ENCODE measurements around the gene ASCC2. TPM values are rescaled to one million over a fixed set of nuclear protein-coding genes. Genes with fewer than 3 reads are reported as not detected.

ASCC2 gene
- total RNA-seq, 1 experiment from 2014 or later = 18.6 TPM

DNA sequence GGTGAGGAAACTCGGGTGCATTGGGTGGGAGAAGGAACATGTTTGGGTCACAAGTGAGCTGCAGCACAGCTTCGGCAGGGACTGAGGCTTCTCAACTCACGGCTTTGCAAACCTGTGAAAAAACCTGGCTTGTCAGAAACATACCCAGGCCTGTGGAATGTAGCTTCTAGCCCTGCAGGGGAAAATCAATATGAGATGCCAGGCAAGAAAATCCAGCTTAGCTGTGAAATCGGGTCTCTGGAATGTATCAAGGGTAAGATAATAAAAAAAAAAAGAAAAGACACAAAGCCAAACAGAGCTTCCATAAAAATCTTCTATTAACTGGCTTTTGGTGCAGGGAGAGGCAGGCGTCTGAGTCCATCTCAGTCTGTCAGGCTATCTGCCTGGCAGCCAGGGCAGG, 42.4 kb downstream of the ASCC2 start:
- DNase-seq (ENCODE audit: extremely low read depth, low read depth) = no peak

DNA sequence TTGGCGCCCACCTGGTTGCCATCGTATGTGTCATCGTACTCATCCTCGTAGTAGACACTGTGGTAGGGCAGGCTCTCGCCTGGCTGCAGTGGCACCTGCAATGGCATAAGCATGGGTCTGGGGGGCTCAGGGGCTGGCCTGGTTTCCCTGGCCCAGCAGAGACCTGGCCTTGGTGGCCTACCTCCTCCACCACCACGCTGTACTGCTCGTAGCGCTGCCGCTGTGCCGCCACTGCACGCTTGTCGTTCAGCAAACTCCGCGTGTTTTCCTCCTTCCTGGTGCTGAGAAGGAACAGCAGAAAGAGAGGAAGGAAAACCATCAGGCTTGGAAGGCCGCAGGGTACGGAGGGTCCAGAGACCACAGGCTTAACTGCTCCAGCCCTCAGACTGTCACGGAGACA, 44.7 kb downstream of the ASCC2 start:
- DNase-seq (ENCODE audit: extremely low read depth, low read depth) = no peak

DNA sequence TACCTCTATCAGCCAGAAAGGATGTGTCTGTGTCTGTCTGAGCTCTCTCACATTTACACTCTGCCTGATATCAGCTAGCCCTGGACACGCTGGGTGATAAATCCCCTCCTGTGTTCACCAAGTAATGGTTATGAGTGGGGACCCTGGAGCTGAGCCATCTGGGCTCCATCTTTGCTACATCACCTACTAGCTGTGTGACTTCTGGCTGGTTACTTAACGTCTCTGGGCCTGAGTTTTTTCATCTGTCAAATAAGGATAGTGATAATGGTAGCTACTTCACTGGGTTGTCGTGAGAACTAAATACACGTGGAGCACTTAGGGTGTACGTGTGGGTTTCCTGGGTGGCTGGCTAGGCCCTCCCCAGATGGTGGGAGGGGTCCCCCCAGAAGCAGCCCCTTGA, 48.0 kb downstream of the ASCC2 start:
- no peak for DNase-seq (ENCODE audit: extremely low read depth, low read depth)

DNA sequence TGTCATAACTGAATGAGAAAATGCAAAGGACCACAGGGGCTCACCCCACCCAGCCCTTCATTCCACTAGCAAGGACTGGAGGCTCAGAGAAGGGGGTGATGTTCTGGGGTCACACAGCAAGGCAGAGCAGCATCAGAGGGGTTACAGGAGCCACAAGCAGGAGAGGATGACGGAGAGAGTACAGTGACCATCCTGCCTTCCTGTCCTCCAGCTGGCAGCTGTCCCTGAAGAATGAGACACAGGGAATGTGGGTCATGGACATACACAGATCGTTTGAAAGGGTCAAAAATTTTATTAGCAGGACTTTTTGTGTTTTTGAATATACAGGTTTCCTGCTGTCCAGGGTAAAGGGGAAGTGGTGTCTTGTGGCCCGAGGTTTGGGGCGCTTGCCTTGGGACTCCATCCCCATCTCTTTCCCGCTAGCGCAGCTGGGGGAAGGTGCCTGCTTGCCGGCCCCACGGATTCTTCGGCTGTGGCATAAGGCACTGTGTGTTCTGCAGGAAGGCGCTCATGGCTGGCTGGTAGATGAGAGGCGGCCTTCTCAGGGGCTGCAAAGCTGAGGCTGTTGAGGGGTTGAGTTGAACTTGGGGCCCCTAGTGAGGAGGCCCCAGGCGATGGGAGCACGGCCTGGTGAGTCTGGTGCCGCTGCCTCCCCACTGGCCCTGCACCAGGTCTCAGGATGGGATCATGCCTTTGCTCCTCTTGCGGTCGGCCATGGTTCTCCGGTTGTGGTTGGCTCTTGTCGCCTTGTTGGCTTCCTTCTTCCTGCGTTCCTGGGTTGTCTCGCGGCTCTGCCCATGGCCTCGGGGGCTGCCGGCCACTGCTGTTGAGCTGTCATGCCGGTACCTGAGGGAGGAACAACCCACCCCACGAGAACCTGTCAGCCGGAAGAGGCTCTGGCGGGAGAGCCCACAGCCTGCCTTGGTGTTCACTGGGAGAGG, 49.5 kb downstream of the ASCC2 start:
- no peak for DNase-seq (ENCODE audit: extremely low read depth, low read depth)

DNA sequence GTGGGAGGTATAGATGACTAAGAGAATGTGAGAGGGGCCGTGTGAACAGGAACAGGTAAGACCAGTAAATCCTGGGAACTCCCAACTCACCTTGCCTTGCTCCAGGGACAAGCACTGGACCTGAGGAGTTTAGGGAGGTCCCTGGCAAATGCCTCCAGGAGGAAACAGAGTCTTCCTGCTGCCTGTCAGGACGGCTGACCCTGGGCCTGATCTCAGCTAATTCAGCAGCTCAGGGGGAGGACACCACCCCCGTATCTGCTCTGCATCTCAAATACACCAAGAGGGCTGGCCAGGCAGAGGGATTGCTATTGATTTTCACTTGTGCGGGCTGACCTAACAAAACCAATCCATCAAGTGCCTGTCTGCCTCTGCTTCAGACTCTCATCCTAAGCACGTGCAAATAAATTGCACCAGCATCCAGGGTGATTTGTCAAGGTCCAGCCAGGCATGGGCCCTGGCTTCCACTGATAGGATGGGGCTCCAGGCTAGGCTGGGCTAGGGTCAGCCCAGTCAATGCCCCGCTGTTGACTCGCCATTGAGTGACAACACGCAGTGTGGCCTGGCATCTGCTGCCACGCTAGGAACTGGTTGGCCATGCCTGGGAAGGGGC, 50.6 kb downstream of the ASCC2 start:
- no peak for DNase-seq (ENCODE audit: extremely low read depth, low read depth)

DNA sequence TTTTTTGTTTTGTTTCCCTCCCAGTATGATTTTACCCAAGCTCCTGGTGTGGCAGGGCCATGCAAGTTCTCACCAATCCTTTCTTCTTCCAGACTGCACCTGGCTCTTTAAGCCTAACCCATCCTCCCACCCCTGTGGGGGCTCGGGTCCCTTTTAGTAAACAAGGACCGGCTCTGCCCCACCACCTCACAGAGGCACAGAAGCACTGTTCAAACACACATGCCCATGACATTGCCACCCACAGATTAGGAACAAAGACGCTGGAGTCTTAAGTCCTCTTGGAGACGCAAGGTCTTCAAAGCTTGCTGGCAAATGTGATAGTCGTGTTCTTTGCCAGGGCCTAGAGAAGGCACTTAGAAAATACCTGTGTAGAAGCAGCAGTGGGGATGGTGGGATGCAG, 52.0 kb downstream of the ASCC2 start:
- no peak for DNase-seq (ENCODE audit: extremely low read depth, low read depth)

DNA sequence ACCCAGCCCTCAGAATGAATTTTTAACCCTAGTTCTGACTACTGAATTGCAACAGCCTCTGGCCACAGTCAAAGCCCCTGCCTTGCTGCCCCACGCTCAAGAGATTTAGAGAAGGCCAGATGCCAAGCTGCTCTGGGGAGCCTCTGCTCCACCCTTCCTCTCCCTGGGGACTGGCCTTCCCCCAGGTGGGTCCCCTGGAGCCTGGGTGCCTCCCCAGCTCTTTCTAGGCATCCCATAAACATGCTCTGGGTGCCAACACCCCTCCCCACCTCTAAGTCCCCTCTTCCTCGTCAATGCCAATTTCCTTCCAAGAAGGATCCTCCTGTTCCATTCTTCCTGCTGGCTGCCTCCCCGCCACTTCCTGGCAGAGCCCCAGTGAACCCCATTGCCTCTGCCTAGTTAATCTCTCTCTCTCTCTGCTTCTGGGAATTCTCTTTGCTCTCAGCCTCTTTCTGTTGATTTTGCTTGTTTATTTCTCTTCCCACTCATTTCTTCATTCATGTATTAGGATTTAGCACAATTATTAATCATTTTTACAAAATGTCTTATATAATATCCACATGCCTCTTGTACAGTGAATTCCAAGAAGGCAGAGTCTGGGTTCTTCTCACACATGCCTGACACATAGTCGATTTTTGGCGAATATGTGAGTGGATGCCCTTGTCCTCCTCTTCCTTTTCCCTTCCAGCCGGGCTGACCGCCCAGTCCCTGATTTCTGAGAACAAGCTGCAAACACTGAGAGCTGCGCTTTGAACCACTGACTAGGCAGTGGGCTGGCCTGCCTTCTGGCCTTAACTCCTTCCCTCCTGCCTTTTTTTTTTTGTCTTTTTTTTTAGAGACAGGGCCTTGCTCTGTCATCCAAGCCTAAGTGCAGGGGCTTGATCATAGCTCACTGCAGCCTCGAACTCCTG, 53.4 kb downstream of the ASCC2 start:
- no peak for DNase-seq (ENCODE audit: extremely low read depth, low read depth)

DNA sequence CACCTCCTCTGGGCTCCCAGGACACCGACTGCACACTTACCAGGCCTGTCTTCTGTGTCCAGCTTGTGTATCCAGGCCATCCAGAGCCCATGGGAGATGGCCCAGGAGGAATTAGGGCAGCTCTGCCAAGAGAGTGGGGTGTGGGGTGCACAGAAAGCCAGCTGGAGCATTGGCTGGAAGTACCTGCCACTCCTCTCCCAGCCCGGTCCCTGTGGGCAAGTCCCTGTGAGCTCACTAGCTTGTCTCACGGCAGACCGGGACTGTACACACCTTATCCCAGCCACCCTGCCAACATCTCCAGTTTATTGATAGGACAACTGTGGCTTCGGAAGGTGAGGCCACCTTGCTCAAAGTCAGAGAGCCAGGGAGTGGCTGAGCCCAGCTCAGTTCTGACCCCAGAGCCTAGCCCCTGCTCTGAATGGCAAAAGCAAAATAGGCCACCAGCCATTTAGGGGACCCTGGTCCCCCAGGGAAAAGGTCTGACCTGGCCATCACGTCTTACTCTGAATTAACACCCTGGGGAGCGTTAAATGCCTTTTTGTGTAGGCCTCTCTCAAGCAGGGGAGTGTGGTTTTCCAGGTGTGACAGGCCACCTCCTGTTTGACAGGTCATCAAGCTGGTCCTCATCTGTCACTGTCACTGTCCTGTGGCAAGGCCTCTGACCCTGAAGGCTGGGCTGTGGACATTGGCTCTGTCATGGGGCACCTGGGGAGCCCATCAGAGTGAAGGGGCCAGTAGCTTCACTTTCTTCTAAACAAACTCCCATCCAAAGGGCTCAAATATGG, 55.8 kb downstream of the ASCC2 start:
- DNase-seq (ENCODE audit: extremely low read depth, low read depth) = no peak

DNA sequence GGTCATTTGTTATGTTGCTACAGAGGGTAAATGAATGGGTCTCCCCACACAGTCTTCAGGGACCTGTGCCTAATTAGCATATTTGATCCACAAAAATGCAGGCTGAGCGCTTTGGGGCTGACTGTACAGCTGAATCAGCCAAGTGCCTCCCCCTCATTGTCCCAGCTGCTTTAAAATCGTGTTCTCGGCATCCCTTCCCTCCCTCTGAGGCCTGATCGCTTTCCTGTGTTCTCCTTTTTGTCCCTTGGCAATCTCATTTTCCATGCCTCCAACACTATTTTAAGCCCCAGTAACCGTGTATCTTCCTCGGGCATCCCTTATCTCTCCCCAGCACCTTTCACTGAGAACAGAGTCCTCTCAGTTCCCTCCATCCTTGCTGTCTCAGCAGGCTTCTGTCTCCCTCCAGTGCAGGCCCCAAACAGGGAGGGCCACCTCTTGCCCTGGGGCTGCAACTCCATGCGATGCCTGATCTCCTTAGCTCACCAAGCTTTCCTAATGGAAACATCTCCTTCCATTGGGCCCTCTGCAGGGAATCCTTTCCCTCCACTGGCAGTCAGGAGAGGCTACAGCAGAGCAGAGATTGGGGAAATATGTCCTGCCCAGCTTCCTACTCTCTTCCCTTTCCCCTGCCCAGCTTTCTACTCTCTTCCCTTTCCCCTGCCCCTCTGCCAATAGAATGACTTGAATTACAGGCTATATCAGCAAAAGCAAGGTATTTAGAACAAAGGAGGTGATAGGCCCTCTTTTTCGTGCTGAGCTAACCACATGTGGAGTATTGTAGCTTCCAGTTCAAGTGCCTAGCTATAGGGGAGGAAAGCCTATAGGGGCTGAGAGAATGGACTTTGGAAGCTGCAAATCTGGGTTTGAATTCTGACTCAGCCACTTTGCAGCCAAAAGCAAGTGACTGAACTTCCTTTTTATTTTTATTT, 57.1 kb downstream of the ASCC2 start:
- no peak for DNase-seq (ENCODE audit: extremely low read depth, low read depth)

DNA sequence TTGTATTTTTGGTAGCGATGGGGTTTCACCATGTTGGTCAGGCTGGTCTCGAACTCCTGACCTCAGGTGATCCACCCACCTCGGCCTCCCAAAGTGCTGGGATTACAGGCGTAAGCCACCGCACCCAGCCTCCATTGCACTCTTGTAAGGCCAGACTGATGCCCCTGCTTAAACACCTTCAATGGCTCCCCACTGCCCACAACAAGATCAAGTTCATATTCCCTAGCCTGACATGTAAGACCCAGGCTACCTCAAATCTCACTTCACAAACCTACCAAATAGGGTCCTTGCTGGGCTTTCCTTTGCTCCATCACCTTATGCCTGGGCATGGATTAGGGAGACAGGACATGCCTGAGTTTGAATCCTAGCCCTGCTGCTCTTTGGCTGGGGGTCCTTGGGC, 57.9 kb downstream of the ASCC2 start:
- no peak for DNase-seq (ENCODE audit: extremely low read depth, low read depth)

DNA sequence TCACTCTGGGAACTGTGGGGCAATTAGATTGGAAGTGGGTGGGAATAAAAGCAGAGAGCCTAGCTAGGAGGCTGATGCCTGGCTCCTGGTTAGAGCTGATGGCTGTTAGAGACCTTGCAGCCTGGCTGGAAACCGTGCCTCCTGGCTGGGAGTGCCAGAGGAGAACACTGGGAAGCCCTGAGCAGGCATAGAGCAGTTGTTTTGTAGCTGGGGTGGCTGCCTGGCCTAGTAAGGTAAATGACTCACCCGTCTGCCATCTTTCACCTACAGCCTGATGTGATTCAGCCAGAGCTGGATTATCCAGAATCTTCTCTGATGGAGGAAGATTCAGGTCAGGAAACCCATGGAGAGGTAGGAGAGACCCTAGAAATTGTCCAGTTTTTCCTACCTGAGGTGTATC, 64.8 kb downstream of the ASCC2 start:
- DNase-seq (ENCODE audit: extremely low read depth, low read depth) = no peak

DNA sequence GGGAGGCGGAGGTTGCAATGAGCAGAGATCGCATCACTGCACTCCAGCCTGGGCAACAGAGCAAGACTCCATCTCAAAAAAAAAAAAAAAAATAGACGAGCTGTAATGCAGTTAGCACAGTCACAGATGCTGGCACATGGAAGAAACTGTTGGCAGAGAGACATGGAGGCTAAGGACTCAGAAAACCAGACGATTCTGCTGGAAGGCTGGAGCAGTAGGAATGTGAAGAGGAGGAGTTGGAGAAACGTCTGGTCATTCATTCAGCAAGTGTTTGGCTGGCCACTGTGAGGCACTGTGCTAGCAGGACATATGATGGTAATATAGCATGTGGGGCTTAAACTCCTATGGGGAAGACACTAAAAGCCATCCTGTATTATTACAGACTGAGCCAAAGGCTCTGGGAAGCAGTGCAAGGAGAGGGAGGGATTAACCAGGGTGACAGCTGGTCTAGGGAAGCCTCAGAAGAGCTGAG, 65.9 kb downstream of the ASCC2 start:
- DNase-seq (ENCODE audit: extremely low read depth, low read depth) = no peak

DNA sequence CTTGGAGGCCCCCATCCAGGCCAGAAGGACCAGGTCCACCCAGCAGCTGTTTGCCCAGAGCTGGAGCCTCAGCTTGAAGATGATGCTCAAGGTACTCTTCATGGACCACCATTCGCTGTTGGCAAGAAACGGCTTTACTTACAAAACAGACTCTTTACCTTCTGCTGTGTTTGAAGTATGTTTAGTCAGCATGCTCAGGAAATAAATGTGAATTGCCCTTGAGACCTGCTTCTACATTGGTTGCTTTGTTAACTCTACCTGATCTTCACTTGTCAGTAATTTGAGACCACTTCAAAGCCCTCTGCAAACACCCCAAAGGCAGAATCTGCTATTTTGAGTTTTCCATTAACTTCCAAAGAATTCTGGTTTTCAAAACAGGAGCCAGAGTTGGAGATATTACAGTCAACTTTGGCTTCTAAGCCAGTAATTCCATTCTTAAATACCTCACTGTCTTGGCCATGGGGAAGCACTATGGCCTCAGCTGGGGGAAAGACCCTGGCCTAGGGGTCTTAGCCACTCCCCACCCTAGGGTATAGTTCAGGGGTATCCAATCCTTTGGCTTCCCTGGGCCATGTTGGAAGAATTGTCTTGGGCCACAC, 68.3 kb downstream of the ASCC2 start:
- no peak for DNase-seq (ENCODE audit: extremely low read depth, low read depth)

DNA sequence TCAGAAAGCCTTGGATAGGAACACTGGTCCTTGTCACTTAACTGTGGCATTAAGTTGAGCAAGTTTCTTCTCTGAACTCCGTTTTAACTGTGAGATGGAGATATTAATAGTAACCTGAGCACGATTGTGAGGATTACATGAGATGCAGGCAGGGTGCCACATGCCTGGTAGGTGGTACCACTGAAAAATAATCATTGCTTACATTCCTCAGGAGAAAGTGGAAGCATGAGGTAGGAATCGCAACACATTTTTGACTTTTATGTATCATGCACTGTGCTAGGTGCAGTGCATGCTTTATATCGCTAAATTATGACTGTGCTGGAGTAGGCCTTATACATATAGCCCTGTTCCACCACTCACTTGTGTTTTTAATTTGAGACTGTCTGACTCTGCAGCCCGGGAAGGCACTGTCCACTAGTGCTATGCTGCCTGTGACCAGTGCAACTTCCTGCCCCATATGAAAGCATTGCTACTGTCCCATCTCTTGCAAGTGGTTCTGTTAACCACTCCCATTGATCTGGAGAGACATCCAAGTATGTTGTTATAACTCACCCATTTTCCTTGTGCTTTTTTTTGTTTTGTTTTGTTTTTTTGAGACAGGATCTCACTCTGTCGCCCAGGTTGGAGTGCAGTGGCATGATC, 69.9 kb downstream of the ASCC2 start:
- no peak for DNase-seq (ENCODE audit: extremely low read depth, low read depth)

DNA sequence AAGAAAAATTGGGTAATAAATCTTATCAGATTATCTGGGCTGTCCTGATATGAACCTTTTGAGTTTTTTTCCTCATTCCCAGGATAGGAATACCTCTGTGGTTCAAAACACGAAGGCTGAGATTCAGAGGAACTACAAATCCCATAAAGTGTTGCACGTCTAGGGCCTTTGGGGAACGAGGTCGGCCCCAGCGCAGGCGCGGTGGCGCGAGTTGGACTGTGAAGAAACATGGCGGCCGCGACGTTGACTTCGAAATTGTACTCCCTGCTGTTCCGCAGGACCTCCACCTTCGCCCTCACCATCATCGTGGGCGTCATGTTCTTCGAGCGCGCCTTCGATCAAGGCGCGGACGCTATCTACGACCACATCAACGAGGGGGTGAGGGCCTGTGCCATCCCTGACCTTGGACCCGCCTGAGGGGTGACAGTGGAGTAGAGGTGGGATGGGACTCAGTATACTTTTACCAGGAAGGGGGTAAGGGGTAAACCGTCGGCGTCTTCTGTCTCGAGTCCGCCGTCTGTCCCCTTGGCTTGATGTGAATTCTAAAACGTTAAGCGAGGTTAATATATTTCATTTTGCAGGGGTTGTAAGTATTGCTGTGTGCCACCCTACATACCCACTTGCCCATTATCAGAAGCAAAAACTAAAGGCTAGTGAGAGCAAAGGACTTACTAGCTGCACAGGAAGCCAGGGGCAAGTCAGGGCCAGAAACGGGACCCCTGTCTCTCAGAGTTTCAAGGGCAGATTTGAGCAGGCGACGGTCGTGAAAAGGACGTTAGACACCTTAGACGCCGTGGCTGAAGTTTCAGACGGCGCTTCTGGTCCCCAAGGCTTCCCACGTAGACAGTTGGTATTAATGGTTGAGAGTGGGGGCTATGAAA, 70.7 kb downstream of the ASCC2 start, which contains the start of gene UQCR10:
TSS of gene UQCR10 (plus strand) at position 199 of the 881 bp plus-strand sequence. CDS start at position 229, 30 bp downstream.
- DNase-seq (ENCODE audit: extremely low read depth, low read depth) = peak; percentile 80

DNA sequence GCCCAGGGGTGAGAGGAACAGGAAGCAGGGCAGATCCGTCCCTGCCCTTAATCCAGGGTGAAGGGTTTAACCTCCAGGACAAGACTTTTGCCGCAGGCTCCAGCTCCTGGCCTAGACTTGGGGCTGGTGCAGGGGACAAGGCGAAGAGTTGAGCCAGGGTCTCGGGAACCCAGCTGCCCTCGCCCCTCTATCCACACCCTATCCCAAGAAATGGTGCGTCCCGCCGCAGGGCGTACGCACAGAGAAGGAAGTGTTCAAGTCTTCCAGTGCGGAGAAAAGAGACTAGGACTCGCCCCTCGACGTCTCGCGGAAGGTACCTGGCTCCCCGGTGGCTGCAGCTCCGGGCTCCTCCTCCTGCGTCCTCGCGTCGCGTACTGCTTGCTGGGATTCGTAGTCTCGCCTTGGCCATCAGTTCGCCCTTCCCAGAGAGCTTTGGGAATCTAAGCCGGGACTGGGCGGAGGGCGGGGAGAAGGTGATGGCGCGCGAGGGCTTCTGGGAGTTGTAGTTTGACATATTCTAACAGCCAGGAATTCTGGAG, 71.4 kb downstream of the ASCC2 start, which contains the start of gene ZMAT5:
TSS of gene ZMAT5 (minus strand) at position 376 of the 539 bp plus-strand sequence. CDS start 18,463 bp downstream, outside the sequence.
- DNase-seq (ENCODE audit: extremely low read depth, low read depth) = peak; percentile 94

Measured in NCI-H460 (cell line).